A673 (cell line): ENCODE measurements around the gene KCNQ2. TPM values are rescaled to one million over a fixed set of nuclear protein-coding genes. Genes with fewer than 3 reads are reported as not detected.

Source experiments
- BruUV-seq: library from RNA; stranded (reverse); fragments of 400-500 nt; replicated peaks from 2 replicates; lab custom pipeline; 2021; lab: Mats Ljungman, UMichigan
- CTCF ChIA-PET: fragments of 300-600 bp; sonication (Branson Sonifier 250); formaldehyde crosslinking; loops from one replicate; lab custom pipeline; 2022; ENCODE audit warnings: antibody characterized with exemption; lab: Charles Lee
- POLR2A ChIA-PET: fragments of 300-600 bp; sonication (Branson Sonifier 250); formaldehyde crosslinking; loops from one replicate; lab custom pipeline; 2022; ENCODE audit warnings: antibody characterized with exemption; ENCODE audit not compliant: low non-redundant PET; lab: Charles Lee
- DNase-seq: peaks from one replicate; pipeline ENCODE4 v3.0.0-alpha.2; 2015; ENCODE audit warnings: low spot score
- H3K27ac ChIP-seq: fragments of 200-600 bp; sonication (generic); 2 replicates; pipeline ENCODE4 v1.5.1; 2016; ENCODE audit warnings: mixed run types, low read depth, mild to moderate bottlenecking, mixed read lengths, antibody characterized with exemption, low read length; ENCODE audit not compliant: poor library complexity, severe bottlenecking
- H3K27me3 ChIP-seq: fragments of 200-600 bp; sonication (generic); replicated peaks from 2 replicates; pipeline ENCODE4 v1.6.1; 2017; ENCODE audit warnings: mixed run types, low read depth, mild to moderate bottlenecking, mixed read lengths, antibody characterized with exemption, low read length; ENCODE audit not compliant: insufficient read depth, poor library complexity
- H3K36me3 ChIP-seq: fragments of 200-600 bp; sonication (generic); 2 replicates; pipeline ENCODE4 v1.6.1; 2016; ENCODE audit warnings: mixed run types, mild to moderate bottlenecking, mixed read lengths, antibody characterized with exemption, low read length; ENCODE audit not compliant: insufficient read depth, poor library complexity, severe bottlenecking
- H3K4me1 ChIP-seq: fragments of 200-600 bp; sonication (generic); 2 replicates; pipeline ENCODE4 v1.6.1; 2017; ENCODE audit warnings: mixed run types, mild to moderate bottlenecking, mixed read lengths, antibody characterized with exemption, low read length; ENCODE audit not compliant: insufficient read depth, poor library complexity, severe bottlenecking
- H3K4me3 ChIP-seq: fragments of 200-600 bp; sonication (generic); 2 replicates; pipeline ENCODE4 v1.5.1; 2016; ENCODE audit warnings: low read depth, mixed run types, mild to moderate bottlenecking, mixed read lengths, low read length; ENCODE audit not compliant: poor library complexity, severe bottlenecking
- H3K9me3 ChIP-seq: fragments of 200-600 bp; sonication (generic); 2 replicates; pipeline ENCODE4 v1.6.1; 2016; ENCODE audit warnings: mixed run types, low read depth, mild to moderate bottlenecking, mixed read lengths, antibody characterized with exemption, low read length; ENCODE audit not compliant: poor library complexity, severe bottlenecking
- EZH2 ChIP-seq: fragments of 200-600 bp; sonication (generic); IDR thresholded peaks from 2 replicates; pipeline ENCODE4 v1.6.1; 2017; ENCODE audit warnings: borderline replicate concordance, low read depth, mild to moderate bottlenecking, mixed read lengths, antibody characterized with exemption, low read length; ENCODE audit not compliant: poor library complexity, severe bottlenecking
- intact Hi-C: fragments of 100-400 bp; cut with micrococcal nuclease; formaldehyde crosslinking; loops from one replicate; pipeline ENCODE4 v1.10.0; 2022; ENCODE audit not compliant: unreplicated experiment
- total RNA-seq: library from RNA; stranded (reverse); gene quantifications from 2 replicates; pipeline ENCODE4 v1.2.3, GENCODE V29; 2021
- TF ChIP-seq, protein P1 (sequence below): fragments of 300-800, 200-600 bp; sonication (generic); conservative IDR thresholded peaks from 2 replicates; pipeline ENCODE4 v1.5.1; 2017; ENCODE audit warnings: low read depth, mild to moderate bottlenecking, antibody characterized with exemption, low read length, moderate library complexity, mixed read lengths

KCNQ2 gene
- total RNA-seq, 1 experiment from 2014 or later, result 6.6 TPM

DNA sequence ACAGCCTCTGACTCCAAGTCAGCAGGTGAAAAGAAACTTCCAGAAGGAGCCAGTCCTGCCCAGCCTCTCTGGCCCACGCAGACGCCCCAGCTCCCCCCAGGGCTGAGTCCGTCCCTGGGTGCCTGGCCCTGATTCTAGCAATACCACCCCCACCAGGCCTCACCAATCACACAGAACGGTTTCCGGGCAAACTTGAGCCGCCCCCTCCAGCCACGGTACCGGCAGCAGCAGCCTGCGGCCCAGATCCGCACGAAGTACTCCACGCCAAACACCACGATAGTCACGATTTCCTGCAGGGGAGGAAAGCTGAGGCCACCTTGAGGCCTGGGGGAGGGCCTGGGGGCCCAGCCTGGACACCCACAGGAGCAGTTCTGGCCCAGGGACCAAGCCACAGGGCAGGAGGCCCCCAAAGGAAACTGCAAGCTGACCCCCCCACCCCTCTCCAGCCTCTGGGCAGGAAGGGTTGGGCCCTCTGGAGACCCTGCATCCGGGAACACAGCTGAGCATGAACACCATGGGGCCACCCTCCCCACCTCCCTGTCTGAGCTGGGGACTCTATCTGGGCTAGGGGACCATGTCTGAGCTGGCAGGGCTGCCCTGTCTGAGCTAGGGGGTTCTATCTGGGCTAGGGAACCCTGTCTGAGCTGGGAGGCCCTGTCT, 27.2 kb downstream of the KCNQ2 start:
- intact Hi-C loops, result no loop called here
- Histone ChIP-seq H3K27me3 (no peaks in the 10 kb centered on the region), H3K36me3 (no peaks in the 10 kb centered on the region), H3K9me3 (no peaks in the 10 kb centered on the region), H3K4me3 (no peak overlapping the region), H3K4me1 (no peaks in the 10 kb centered on the region), H3K27ac (no peak overlapping the region)
- ChIA-PET POLR2A (no interaction called here), CTCF (interaction anchor here (0.6 kb wide), 1 partner anchor 18 kb away, joined by 3 read pairs; no protein-coding TSS in a partner anchor)
- no TSS peak for BruUV-seq
- no peak for TF ChIP-seq EZH2
- TF ChIP-seq, protein P1, sequence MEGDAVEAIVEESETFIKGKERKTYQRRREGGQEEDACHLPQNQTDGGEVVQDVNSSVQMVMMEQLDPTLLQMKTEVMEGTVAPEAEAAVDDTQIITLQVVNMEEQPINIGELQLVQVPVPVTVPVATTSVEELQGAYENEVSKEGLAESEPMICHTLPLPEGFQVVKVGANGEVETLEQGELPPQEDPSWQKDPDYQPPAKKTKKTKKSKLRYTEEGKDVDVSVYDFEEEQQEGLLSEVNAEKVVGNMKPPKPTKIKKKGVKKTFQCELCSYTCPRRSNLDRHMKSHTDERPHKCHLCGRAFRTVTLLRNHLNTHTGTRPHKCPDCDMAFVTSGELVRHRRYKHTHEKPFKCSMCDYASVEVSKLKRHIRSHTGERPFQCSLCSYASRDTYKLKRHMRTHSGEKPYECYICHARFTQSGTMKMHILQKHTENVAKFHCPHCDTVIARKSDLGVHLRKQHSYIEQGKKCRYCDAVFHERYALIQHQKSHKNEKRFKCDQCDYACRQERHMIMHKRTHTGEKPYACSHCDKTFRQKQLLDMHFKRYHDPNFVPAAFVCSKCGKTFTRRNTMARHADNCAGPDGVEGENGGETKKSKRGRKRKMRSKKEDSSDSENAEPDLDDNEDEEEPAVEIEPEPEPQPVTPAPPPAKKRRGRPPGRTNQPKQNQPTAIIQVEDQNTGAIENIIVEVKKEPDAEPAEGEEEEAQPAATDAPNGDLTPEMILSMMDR, result no peak
- DNase-seq, result no peak

DNA sequence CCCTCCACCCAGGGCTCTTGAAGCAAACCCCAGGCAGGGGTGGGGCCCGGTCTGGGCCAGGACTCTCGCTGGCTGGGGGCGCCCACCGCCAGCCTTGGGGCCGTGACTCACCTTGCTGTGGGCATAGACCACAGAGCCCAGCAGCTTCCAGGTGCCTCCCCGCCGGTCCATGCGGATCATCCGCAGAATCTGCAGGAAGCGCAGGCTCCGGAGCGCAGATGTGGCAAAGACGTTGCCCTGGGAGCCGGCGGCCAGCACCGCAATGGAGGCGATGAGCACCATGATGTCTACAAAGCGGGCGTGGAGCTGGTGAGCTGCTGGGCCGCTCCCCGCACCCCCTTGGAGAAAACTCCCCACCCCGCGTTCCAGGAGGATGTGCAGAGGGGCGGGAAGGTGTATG, 27.9 kb downstream of the KCNQ2 start:
- TF ChIP-seq, protein P1, result no peak
- POLR2A ChIA-PET, result no interaction called here
- Histone ChIP-seq H3K27ac (no peak overlapping the region), H3K4me1 (no peaks in the 10 kb centered on the region), H3K4me3 (no peak overlapping the region), H3K36me3 (no peaks in the 10 kb centered on the region), H3K27me3 (no peaks in the 10 kb centered on the region), H3K9me3 (no peaks in the 10 kb centered on the region)
- no TSS peak for BruUV-seq
- intact Hi-C loops, result no loop called here
- no peak for DNase-seq
- CTCF ChIA-PET, result no interaction called here

DNA sequence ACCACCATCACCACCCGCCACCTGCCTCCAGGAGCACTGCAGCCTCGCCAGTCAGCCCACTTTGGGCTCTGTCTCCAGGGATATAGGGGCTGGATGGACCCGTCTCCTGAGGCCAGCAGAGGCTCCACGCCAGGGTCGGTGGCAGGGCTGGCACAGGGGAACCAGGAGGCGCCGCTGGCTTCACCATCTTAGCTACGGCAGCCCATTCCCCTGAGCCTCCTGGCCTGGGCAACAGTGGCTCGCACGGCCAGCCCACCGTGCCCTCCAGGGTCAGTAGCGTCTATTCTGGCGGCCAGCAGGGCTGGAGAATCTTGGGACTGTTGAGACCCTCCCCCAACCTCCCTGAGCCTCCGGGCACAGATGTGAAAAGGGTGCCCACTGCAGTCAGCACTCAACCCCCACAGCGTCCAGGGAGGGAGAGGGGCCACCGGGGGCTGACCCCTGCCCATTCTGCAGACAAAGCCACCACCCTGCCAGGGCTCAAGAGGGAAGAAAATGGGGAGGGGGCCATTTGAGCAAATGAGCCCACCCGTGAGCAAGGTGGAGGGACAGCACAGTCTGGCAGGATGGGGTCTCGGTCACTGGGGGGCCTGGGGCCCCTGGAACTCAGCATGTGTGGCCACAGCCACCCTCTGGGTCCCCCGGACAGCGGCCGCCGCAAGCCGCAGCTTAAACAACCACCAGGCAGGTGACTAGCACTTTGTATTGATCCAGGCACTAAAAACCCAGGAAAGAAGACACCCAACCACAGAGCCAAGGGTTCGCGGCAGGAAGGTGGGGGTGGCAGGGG, 28.7 kb downstream of the KCNQ2 start:
- Histone ChIP-seq H3K9me3 (no peaks in the 10 kb centered on the region), H3K4me1 (no peaks in the 10 kb centered on the region), H3K36me3 (no peaks in the 10 kb centered on the region), H3K27me3 (no peaks in the 10 kb centered on the region), H3K4me3 (no peak overlapping the region), H3K27ac (no peak overlapping the region)
- DNase-seq, result no peak
- ChIA-PET POLR2A (no interaction called here), CTCF (no interaction called here)
- no TSS peak for BruUV-seq
- intact Hi-C loops, result no loop called here
- no peak for TF ChIP-seq EZH2
- TF ChIP-seq, protein P1, result no peak
